GM12801 (cell line): ENCODE data around the gene CABLES1.

Experiments
- CTCF ChIP-seq: IDR thresholded peaks from one replicate; pipeline ENCODE4 v1.5.1; 2011; ENCODE audit warnings: control low read depth; ENCODE audit not compliant: insufficient read length; ENCODE audit errors: extremely low read depth

The CABLES1 gene

DNA sequence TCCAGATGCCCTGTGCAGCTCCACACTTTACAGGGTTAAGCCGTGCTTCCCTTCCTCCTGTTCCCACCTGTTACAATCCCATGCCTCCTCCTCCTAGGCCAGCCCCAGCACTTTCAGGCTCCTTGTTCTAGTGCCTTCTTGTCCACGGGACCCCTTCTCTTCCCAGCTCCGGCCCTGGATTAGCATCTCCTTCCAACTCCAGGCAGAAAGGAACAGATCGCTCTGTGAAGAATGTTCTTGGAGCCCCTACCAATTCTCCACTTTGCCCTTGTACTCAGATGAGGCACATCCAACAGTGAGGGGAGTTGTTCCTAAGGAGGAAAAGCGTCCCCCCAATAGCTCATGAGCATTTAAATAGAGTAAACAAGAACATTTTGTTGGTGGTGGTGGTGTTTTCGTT is 72.7 kb downstream of the CABLES1 start:
- TF ChIP-seq CTCF = no peak

DNA sequence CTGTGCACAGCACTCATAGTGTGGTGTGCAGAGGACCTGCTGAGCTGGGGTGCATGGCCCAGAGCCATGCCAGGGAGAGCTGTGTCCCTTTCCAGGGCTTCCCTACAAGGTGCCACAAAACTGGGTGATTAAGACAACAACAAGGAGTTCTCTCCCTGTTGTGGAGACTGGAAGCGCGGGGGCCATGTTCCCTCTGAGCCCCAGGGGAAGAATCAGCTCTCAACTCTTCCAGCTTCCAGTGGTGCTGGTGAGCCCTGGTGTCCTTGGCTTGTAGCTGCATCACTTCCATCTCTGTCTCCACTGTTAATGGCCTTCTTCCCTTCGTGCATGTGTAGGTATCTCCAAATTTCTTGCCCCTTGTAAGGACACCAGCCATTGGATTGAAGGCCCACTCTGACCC is 73.3 kb downstream of the CABLES1 start:
- no peak for TF ChIP-seq CTCF

- no peak for TF ChIP-seq CTCF
Observed at GRCh38 chr18:23209031-23209430, 73.7 kb downstream of the CABLES1 start.

DNA sequence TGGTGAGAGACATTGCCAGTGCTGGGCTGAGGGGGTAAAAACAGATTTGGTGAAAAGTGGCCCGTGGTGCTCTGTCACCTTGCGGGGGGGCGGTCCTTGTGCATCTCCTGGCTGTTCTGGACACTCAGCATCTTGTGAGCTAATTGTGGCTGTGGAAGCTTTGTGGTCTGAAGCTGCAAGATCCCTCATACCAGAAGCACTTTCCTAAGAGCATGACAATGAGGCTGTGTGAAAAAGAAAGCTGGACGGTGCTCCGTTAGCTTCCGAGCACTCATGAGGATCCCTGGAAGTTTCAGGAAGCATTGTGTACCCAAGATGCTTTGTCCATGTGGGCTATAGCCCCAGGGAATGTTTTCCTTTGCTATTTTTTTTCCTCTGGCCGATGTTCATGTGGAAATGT is 74.5 kb downstream of the CABLES1 start:
- TF ChIP-seq CTCF = no peak

DNA sequence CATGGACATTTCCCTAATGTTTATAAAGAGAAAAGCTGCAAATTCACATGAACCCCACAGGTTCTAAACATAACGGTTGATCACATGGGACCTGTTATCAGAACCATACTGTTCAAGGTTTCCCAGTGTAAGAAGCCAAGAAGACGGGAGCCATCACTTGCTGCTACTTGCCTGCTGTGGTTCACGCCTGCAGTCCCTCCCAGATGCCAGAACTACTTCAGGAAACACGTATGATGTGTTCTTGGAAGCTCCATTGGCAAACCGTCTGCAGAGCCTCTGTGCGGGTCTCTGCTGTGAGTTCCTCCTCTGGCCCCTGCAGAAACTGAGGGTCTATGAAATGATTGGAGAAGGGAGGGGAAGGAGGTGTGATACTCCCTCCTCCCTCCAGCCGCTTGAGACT is 75.2 kb downstream of the CABLES1 start:
- TF ChIP-seq CTCF = no peak

DNA sequence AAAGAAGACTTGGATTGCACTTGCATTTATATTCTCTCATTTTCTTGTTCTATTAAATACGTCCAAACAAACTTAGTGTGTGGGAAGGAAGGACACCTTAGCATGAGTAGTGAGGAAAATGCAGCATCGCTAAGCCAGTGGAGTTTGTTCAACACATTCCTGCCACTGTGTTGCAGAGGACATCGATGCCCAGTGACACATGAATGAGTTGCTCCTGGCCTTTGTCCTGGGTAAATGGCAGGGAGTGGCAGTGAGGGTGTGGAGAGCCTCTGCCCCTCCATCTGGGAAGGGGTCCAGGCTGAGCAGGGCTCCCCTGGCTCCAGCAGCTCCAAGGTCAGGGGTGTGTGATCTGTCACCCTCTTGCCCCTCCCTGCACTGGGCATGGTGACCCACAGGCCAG is 75.9 kb downstream of the CABLES1 start:
- TF ChIP-seq CTCF = no peak

GRCh38 chr18:23212161-23212560 is 76.9 kb downstream of the CABLES1 start:
- no peak for TF ChIP-seq CTCF

DNA sequence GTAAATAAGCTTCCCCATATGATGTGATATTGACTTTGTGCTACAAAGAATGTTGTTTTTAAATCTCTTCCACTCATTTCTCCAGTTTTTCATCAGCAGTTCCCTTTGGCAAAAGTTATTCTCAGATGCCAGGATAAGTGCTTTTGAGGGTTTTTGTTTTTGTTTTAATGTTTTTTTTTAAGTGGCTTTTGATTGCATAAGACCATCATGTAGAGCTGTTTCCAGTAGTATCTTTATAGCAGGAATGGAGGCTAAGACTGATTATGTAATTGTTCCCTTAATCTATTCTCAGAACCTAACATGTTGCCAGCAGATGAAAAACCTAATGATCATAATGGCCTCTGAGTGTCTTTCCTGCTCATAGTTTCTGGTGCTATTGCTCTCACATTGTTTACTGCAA is 77.9 kb downstream of the CABLES1 start:
- TF ChIP-seq CTCF = no peak
